Calu3 (cell line): ENCODE results near the gene ARFGEF2. TPM values are rescaled to one million over a fixed set of nuclear protein-coding genes. Genes with fewer than 3 reads are reported as not detected.
"Not testable (repeated sequence)": the region's sequence is repeated elsewhere in the genome, so short reads cannot be mapped to it uniquely, and the experiment has no call there.

Experiments
- BruUV-seq: library from RNA; stranded (reverse); fragments of 400-500 nt; replicated peaks from 2 replicates; lab custom pipeline; 2021; lab: Mats Ljungman, UMichigan
- CTCF ChIA-PET: fragments of 300-600 bp; sonication (Branson Sonifier 250); formaldehyde crosslinking; loops from one replicate; lab custom pipeline; 2022; ENCODE audit warnings: antibody characterized with exemption; lab: Charles Lee
- DNase-seq: peaks from one replicate; pipeline ENCODE4 v3.0.0; 2022
- H3K27ac Mint-ChIP-seq: one replicate; pipeline ENCODE4 v1.8.0; 2022; ENCODE audit warnings: mixed read lengths; ENCODE audit not compliant: unreplicated experiment
- H3K27me3 Mint-ChIP-seq: one replicate; pipeline ENCODE4 v1.8.0; 2022; ENCODE audit warnings: mixed read lengths; ENCODE audit not compliant: unreplicated experiment
- H3K36me3 Mint-ChIP-seq: one replicate; pipeline ENCODE4 v1.8.0; 2022; ENCODE audit warnings: mild to moderate bottlenecking, moderate library complexity, mixed read lengths; ENCODE audit not compliant: insufficient read depth, unreplicated experiment
- H3K4me1 Mint-ChIP-seq: one replicate; pipeline ENCODE4 v1.8.0; 2022; ENCODE audit warnings: mild to moderate bottlenecking, low read depth, mixed read lengths; ENCODE audit not compliant: unreplicated experiment
- H3K4me3 Mint-ChIP-seq: one replicate; pipeline ENCODE4 v1.8.0; 2022; ENCODE audit warnings: mild to moderate bottlenecking, low read depth, moderate library complexity, mixed read lengths; ENCODE audit not compliant: unreplicated experiment
- H3K9me3 Mint-ChIP-seq: one replicate; pipeline ENCODE4 v1.8.0; 2022; ENCODE audit warnings: low read depth, mixed read lengths; ENCODE audit not compliant: unreplicated experiment
- intact Hi-C: fragments of 100-400 bp; cut with micrococcal nuclease; formaldehyde crosslinking; loops from one replicate; pipeline ENCODE4 v1.10.0; 2022; ENCODE audit not compliant: unreplicated experiment
- total RNA-seq: library from RNA; stranded (reverse); gene quantifications from 2 replicates; pipeline ENCODE4 v1.2.3, GENCODE V29; 2022
- TF ChIP-seq, protein P1 (sequence below): fragments of 200-600 bp; IDR thresholded peaks from one replicate; pipeline ENCODE4 v1.8.0; 2022; ENCODE audit warnings: antibody characterized with exemption; ENCODE audit not compliant: unreplicated experiment

The ARFGEF2 gene
- total RNA-seq, 1 experiment from 2014 or later = 59.2 TPM

DNA sequence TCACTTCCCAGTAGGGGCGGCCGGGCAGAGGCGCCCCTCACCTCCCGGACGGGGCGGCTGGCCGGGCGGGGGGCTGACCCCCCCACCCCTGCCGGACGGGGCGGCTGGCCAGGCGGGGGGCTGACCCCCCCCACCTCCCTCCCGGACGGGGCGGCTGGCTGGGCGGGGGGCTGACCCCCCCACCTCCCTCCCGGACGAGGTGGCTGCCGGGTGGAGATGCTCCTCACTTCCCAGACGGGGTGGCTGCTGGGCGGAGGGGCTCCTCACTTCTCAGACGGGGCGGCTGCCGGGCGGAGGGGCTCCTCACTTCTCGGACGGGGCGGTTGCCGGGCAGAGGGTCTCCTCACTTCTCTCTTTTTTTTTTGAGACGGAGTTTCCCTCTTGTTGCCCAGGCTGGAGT, 14.7 kb downstream of the ARFGEF2 start:
- CTCF ChIA-PET, BruUV-seq, H3K27me3 Mint-ChIP-seq, intact Hi-C loops, DNase-seq, H3K9me3 Mint-ChIP-seq, H3K4me3 Mint-ChIP-seq, H3K27ac Mint-ChIP-seq: not testable (repeated sequence)
- Mint-ChIP-seq H3K36me3 (peaks cover 14% of the 10 kb centered on the region), H3K4me1 (peaks cover 22% of the 10 kb centered on the region)

DNA sequence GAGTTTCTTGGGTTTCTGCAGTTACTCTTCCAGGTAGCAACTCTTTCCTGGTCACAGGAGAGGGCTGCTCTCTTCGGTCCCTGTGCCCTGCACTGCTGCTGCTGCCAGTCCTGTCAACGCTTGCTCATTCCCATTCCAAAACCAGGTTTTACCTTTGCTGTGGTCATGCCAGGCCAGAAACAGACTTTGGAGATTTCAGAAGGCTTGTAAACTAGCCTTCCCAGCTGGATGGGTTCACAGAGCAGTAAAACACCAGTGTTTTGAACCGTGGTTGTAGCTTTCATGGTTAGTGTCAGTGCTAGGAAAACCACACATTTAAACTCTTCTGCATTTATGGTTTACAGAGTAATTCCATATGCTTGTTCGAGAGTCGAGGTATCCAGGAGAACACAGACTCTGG, 16.2 kb downstream of the ARFGEF2 start:
- Mint-ChIP-seq H3K4me3 (no peak overlapping the region), H3K27ac (no peak overlapping the region)

GRCh38 chr20:48938670-48939069, 17.2 kb downstream of the ARFGEF2 start:
- no peak for DNase-seq
- Mint-ChIP-seq H3K27ac (no peak overlapping the region), H3K9me3 (no peaks in the 10 kb centered on the region), H3K27me3 (no peaks in the 10 kb centered on the region), H3K36me3 (peaks cover 24% of the 10 kb centered on the region), H3K4me1 (peaks cover 30% of the 10 kb centered on the region), H3K4me3 (no peak overlapping the region)
- CTCF ChIA-PET = no interaction called here
- TF ChIP-seq, protein P1, sequence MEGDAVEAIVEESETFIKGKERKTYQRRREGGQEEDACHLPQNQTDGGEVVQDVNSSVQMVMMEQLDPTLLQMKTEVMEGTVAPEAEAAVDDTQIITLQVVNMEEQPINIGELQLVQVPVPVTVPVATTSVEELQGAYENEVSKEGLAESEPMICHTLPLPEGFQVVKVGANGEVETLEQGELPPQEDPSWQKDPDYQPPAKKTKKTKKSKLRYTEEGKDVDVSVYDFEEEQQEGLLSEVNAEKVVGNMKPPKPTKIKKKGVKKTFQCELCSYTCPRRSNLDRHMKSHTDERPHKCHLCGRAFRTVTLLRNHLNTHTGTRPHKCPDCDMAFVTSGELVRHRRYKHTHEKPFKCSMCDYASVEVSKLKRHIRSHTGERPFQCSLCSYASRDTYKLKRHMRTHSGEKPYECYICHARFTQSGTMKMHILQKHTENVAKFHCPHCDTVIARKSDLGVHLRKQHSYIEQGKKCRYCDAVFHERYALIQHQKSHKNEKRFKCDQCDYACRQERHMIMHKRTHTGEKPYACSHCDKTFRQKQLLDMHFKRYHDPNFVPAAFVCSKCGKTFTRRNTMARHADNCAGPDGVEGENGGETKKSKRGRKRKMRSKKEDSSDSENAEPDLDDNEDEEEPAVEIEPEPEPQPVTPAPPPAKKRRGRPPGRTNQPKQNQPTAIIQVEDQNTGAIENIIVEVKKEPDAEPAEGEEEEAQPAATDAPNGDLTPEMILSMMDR = no peak
- BruUV-seq = no TSS peak
- intact Hi-C loops = no loop called here

More for the DNA sequence above, 16.2 kb downstream of the ARFGEF2 start:
- CTCF ChIA-PET = no interaction called here
- Mint-ChIP-seq H3K36me3 (peaks cover 24% of the 10 kb centered on the region), H3K4me1 (peaks cover 22% of the 10 kb centered on the region), H3K9me3 (no peaks in the 10 kb centered on the region), H3K27me3 (no peaks in the 10 kb centered on the region)
- DNase-seq = no peak
- no TSS peak for BruUV-seq
- intact Hi-C loops = no loop called here
- TF ChIP-seq, protein P1 = no peak

DNA sequence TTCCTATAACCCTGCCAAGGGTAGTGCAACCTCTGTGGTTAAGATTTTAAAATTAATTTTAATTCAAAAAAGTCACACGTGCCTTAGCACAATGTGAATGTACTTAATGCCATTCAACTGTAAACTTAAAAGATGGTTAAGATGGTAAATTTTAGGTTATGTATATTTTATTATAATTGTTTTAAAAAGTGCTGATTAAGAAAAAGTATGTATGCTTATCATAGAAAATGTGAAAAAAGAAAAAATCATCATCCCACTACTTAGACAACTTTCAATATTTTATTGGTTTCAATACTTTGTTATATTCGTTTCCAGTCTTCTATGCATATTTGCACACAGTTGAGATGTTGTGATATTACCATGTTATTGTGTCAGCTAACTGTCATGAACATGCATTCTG, 18.7 kb downstream of the ARFGEF2 start:
- intact Hi-C loops = no loop called here

DNA sequence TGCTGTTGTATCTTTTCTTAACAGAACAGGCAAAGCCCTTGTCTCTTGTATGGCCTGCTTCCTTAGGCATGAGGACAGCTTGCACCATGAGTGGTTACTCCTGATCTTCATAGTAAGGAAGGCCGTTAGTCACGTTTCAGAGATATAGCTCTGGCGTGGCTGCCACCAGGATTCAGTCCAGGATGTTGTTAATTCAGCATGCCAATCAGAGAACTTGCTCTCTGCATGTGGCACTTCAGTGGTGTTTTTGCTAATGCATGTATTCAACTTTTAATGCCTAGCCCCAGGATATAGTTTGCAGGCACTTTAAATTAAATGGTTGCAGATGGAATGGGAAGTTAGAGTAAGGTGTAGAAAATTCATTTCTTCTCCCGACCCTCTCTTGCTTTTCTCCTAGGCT, 20.0 kb downstream of the ARFGEF2 start:
- Mint-ChIP-seq H3K36me3 (peaks cover 31% of the 10 kb centered on the region), H3K4me1 (peaks cover 32% of the 10 kb centered on the region), H3K9me3 (no peaks in the 10 kb centered on the region), H3K27ac (no peak overlapping the region), H3K27me3 (no peaks in the 10 kb centered on the region), H3K4me3 (no peak overlapping the region)
- TF ChIP-seq, protein P1 = no peak
- no peak for DNase-seq
- intact Hi-C loops = no loop called here
- CTCF ChIA-PET = no interaction called here
- no TSS peak for BruUV-seq

More for the DNA sequence above, 18.7 kb downstream of the ARFGEF2 start:
- H3K4me3 Mint-ChIP-seq = no peak overlapping the region
- no peaks in the 10 kb centered on the region for H3K9me3 Mint-ChIP-seq
- no peak for DNase-seq
- peaks cover 23% of the 10 kb centered on the region for H3K4me1 Mint-ChIP-seq
- CTCF ChIA-PET = no interaction called here
- TF ChIP-seq, protein P1 = no peak
- no peak overlapping the region for H3K27ac Mint-ChIP-seq
- no peaks in the 10 kb centered on the region for H3K27me3 Mint-ChIP-seq
- no TSS peak for BruUV-seq
- peaks cover 19% of the 10 kb centered on the region for H3K36me3 Mint-ChIP-seq
